Gastroesophageal sphincter (tissue), 4 donors: ENCODE results near the gene KIF5C. TPM values are rescaled to one million over a fixed set of nuclear protein-coding genes. Genes with fewer than 3 reads are reported as not detected.

Experiments used
- ATAC-seq: fragments of 150-250 bp; one replicate; pipeline ENCODE4 v1.9.1; 2016; ENCODE audit warnings: mild to moderate bottlenecking, moderate library complexity
- H3K27ac ChIP-seq, 4 donors: fragments of 200-600 bp; sonication (generic) in 3 of 4; 1 replicate in 3 of 4; 2 replicates in 1 of 4; pipeline ENCODE4 v1.5.1; 2016 to 2019
- H3K27me3 ChIP-seq: fragments of 200-600 bp; sonication (generic); one replicate; pipeline ENCODE4 v1.5.1; 2019
- H3K36me3 ChIP-seq, 2 donors: fragments of 200-600 bp; sonication (generic); one replicate each; pipeline ENCODE4 v1.5.1; 2019; ENCODE audit warnings: control low read depth in 1 of 2
- H3K4me1 ChIP-seq, 3 donors: fragments of 200-600 bp; sonication (generic); 1 replicate in 2 of 3; 2 replicates in 1 of 3; pipeline ENCODE4 v1.5.1; 2016 to 2019; ENCODE audit warnings: control low read depth in 2 of 3
- H3K4me3 ChIP-seq, 2 donors: fragments of 200-600 bp; sonication (generic); one replicate each; pipeline ENCODE4 v1.5.1; 2019; ENCODE audit warnings: mild to moderate bottlenecking in 1 of 2, moderate library complexity in 1 of 2
- H3K9me3 ChIP-seq, 3 donors: fragments of 200-600 bp; sonication (generic); one replicate each; pipeline ENCODE4 v1.5.1; 2017 to 2019; ENCODE audit warnings: control low read depth in 2 of 3
- EP300 ChIP-seq: sonication (generic); formaldehyde crosslinking; IDR thresholded peaks from one replicate; pipeline ENCODE4 v1.6.1; 2017; ENCODE audit warnings: antibody characterized with exemption, mild to moderate bottlenecking
- POLR2A ChIP-seq, 2 donors: fragments of 450-650 bp; IDR thresholded peaks; one replicate each; pipeline ENCODE4 v1.6.1; 2017; ENCODE audit warnings: antibody characterized with exemption in 2 of 2, mild to moderate bottlenecking in 2 of 2, moderate library complexity in 1 of 2
- POLR2AphosphoS5 ChIP-seq: sonication (generic); formaldehyde crosslinking; IDR thresholded peaks from one replicate; pipeline ENCODE4 v1.6.1; 2017; ENCODE audit warnings: antibody characterized with exemption
- WGBS, 2 donors: methylation state at CpG; one replicate each; pipeline ENCODE4 v1.1.5; 2018; ENCODE audit warnings: low coverage in 1 of 2; 5-methylcytosine and 5-hydroxymethylcytosine counted together
- total RNA-seq, 4 donors: library from RNA; depleted of rRNA; stranded (reverse); fragments of >200 nt; gene quantifications; one replicate each; pipeline ENCODE4 v1.1.0, GENCODE V29; 2016
- TF ChIP-seq, protein P1 (sequence below), 4 experiments: fragments of 200-600 bp in 2 of 4; fragments of 450-650 bp in 2 of 4; sonication (generic) in 1 of 4; IDR thresholded peaks; one replicate each; pipeline ENCODE4 v1.5.1; 2017 to 2019; ENCODE audit warnings: antibody characterized with exemption in 4 of 4, mild to moderate bottlenecking in 2 of 4, moderate library complexity in 2 of 4

Gene KIF5C
- total RNA-seq, 4 donors from 2014 or later: 3.3 to 6.6 (median 4.5) TPM

DNA sequence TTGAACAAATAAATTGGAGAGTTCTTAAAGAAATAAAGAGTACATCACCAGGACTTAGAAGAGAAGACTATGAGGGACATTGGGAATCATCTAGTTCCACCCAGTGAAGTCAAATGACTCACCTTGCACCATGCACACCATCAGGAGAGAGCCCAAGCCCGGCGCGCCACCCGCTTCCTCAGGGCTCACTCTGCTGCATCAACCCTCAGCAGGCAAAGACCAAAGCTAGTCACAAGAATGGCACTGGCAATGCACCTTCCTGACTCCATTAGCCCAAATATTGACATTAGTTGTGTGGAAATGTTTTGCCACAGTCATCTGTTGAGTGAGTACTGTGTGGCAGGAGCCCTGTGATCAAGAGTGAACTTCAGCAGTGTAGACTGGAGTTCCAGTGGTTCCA lies 156.4 kb downstream of the KIF5C start:
- no peaks in the 10 kb centered on the region for H3K9me3 ChIP-seq
- no peaks in the 10 kb centered on the region for H3K4me1 ChIP-seq
- H3K27ac ChIP-seq: no peak overlapping the region
- no peak overlapping the region for H3K4me3 ChIP-seq
- peaks cover 40% of the 10 kb centered on the region for H3K27me3 ChIP-seq
- 100% methylated on average over 1 of the region's 4 CpGs; no CpG with 5 or more reads in 1 of the 2 donors for whole genome bisulfite sequencing, 2 donors
- no peak for ATAC-seq
- no peaks in the 10 kb centered on the region for H3K36me3 ChIP-seq
- TF ChIP-seq, protein P1, sequence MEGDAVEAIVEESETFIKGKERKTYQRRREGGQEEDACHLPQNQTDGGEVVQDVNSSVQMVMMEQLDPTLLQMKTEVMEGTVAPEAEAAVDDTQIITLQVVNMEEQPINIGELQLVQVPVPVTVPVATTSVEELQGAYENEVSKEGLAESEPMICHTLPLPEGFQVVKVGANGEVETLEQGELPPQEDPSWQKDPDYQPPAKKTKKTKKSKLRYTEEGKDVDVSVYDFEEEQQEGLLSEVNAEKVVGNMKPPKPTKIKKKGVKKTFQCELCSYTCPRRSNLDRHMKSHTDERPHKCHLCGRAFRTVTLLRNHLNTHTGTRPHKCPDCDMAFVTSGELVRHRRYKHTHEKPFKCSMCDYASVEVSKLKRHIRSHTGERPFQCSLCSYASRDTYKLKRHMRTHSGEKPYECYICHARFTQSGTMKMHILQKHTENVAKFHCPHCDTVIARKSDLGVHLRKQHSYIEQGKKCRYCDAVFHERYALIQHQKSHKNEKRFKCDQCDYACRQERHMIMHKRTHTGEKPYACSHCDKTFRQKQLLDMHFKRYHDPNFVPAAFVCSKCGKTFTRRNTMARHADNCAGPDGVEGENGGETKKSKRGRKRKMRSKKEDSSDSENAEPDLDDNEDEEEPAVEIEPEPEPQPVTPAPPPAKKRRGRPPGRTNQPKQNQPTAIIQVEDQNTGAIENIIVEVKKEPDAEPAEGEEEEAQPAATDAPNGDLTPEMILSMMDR (IDR thresholded peaks at IDR 0.05): no peak
- TF ChIP-seq POLR2AphosphoS5 (no peak), EP300 (no peak), POLR2A (IDR thresholded peaks at IDR 0.05) (no peak)

DNA sequence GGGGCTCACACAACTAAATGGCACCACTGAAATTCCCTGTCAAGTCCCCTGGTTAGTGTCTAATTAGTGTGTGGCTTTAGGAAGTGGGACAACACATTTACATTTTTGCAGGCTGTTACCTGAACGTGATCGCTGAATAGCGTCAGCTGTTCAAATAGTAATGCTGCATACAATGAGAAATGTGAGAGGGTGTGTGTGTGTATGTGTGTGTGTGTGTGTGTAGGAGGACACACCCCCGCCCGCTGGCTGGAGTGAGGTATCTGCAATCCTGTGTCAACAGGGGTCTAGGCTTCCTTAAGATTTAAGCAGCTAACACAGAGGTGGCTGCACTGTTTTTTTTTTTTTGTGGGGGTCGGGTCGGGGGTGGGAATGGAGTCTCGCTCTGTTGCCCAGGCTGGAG lies 158.7 kb downstream of the KIF5C start:
- Histone ChIP-seq H3K4me3 (no peak overlapping the region), H3K36me3 (no peaks in the 10 kb centered on the region), H3K27ac (no peak overlapping the region), H3K9me3 (no peaks in the 10 kb centered on the region), H3K4me1 (peaks cover 0 to 6% (median 0%) of the 10 kb centered on the region in 3 donors), H3K27me3 (peaks cover 62% of the 10 kb centered on the region)
- WGBS, 2 donors: 90 to 93% methylated on average over 5 of the region's 8 CpGs
- no peak for ATAC-seq
- TF ChIP-seq, protein P1 (IDR thresholded peaks at IDR 0.05): no peak
- TF ChIP-seq POLR2AphosphoS5 (no peak), POLR2A (IDR thresholded peaks at IDR 0.05) (no peak), EP300 (no peak)

DNA sequence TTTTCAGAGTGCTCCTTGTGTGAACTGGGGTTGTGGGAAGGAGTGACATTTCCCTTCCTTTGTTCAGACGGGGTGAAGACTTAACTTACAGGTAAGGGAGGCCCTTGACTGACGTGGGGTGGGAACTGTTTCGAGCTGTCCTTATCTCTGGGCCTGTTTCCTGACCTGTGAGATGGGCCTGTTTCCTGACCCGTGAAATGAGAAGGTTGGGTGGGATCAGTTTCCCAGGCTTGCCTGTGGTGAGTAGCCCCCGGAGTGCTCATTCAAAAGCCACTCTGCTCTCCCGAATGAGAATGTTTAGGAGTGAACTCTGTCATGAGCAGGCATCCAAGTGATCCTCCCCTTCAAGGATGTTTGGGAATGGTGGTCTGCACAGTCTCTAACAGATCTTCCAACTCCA lies 159.4 kb downstream of the KIF5C start:
- Histone ChIP-seq H3K4me1 (peaks cover 0 to 10% (median 0%) of the 10 kb centered on the region in 3 donors), H3K4me3 (no peak overlapping the region), H3K27ac (no peak overlapping the region), H3K36me3 (no peaks in the 10 kb centered on the region), H3K27me3 (peaks cover 66% of the 10 kb centered on the region), H3K9me3 (no peaks in the 10 kb centered on the region)
- WGBS, 2 donors: 20 to 60% methylated on average over 1 to 2 of the region's 6 CpGs
- ATAC-seq: no peak
- TF ChIP-seq POLR2A (IDR thresholded peaks at IDR 0.05) (no peak), POLR2AphosphoS5 (no peak), EP300 (no peak)
- TF ChIP-seq, protein P1 (IDR thresholded peaks at IDR 0.05): no peak

DNA sequence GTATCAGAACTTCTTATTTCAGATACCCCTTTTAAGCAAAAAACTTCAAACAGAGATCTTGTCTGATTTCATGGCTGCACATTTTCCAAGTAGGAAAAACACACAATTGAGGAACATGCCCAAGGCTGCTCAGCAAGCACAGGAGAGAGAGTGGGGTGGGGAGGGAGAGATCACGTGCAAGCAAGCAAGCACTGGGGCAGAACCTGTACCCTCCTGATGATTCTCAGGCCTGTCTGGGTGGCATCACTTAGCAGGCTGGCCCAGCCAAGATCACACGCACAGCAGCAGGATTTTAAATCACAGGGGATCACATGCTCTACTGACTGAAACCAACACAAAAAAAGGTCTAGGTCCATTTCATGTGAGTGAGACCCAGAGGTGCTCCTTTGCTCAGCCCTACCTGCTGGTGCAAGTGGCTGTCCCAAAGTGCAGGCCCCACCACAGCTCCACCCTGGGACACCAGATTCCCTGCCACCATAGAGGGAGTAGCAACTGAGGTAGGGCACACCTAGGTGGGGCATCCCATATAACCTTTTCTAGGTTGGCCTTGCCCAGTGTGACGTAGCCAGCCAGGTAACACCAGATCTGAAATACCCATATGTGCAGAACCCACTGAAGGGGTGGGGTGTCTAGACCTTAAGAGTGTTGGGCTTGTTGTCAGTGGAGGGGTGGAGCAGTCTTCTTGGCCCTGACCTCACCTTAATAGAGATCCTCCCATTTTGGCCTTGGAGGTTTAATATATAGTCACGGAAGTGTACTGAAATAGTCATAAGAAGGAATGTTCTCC lies 161.7 kb downstream of the KIF5C start:
- peaks cover 0 to 10% (median 0%) of the 10 kb centered on the region in 3 donors for H3K4me1 ChIP-seq
- H3K9me3 ChIP-seq: no peaks in the 10 kb centered on the region
- no peaks in the 10 kb centered on the region for H3K36me3 ChIP-seq
- TF ChIP-seq EP300 (no peak), POLR2A (IDR thresholded peaks at IDR 0.05) (no peak), POLR2AphosphoS5 (no peak)
- TF ChIP-seq, protein P1 (IDR thresholded peaks at IDR 0.05): no peak
- 82 to 87% methylated on average over 3 of the region's 4 CpGs for WGBS, 2 donors
- H3K27ac ChIP-seq: no peak overlapping the region
- no peak overlapping the region for H3K4me3 ChIP-seq
- H3K27me3 ChIP-seq: peaks cover 67% of the 10 kb centered on the region
- no peak for ATAC-seq

DNA sequence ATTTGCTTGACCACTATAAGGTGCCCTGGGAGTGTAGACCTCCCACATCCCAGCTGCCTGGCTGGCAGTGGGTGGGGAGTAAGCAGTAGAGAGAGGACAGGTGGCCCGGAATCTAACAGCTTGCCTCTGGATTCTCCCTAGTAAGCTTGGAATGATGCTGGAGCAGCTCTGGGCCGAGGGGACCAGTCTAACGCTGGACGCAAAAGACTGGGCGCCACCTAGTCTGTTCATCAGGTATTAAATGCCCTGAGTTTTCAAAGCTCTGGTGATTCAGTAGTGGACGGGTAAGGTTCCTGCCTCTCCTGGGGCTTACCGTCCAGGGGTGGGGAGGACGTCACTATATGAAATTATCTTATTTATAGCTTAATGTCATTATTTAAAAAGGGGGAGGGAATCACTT lies 162.8 kb downstream of the KIF5C start:
- 81 to 82% methylated on average over 2 to 5 of the region's 8 CpGs for WGBS, 2 donors
- TF ChIP-seq POLR2A (IDR thresholded peaks at IDR 0.05): no peak
- TF ChIP-seq, protein P1 (IDR thresholded peaks at IDR 0.05): no peak
- no peak for TF ChIP-seq EP300
- TF ChIP-seq POLR2AphosphoS5: no peak
- H3K4me1 ChIP-seq: peaks cover 0 to 10% (median 0%) of the 10 kb centered on the region in 3 donors
- no peak overlapping the region for H3K4me3 ChIP-seq
- no peaks in the 10 kb centered on the region for H3K9me3 ChIP-seq
- H3K27ac ChIP-seq: no peak overlapping the region
- H3K36me3 ChIP-seq: no peaks in the 10 kb centered on the region
- H3K27me3 ChIP-seq: peaks cover 67% of the 10 kb centered on the region
- ATAC-seq: no peak
